NCI-H524 treated with DMSO at 0.1 percent for 48 hours (cell line): ENCODE measurements around the gene H3-3A.
A peak's percentile ranks its signal among the peaks of the same experiment; 100 is the strongest.

Experiments used
- DNase-seq: peaks from one replicate; lab custom pipeline; 2025; lab: John Stamatoyannopoulos, UW

H3-3A gene

DNA sequence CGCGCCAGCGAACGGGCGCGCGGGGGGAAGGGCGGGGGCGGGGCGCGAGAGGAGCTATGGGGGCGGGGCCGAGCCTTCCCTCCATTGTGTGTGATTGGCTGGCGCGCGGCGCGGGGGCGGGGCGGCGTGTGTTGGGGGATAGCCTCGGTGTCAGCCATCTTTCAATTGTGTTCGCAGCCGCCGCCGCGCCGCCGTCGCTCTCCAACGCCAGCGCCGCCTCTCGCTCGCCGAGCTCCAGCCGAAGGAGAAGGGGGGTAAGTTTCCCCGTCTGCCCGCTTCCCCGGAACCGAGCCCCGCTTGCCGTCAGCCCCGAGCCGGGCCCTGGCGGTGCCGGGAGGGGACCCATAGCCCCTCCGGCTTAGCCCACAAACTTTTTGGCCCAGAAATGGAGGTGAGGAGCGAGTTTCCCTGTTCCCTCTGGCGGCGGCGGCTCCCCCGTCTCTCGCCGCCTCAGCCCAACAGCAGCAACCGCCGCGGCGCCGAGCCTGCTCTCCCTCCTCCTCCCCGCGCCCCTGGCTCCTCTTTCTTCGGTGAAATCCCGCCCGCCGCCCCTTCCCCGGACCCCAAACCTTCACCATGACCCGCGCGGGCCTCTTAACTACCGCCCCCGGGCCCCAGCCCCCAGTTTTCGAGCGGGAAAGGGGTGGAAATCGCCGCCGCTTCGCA lies at the start of gene H3-3A:
TSS of gene H3-3A (plus strand) at position 159 of the 666 bp plus-strand sequence. CDS start 1,636 bp downstream, outside the sequence.
- DNase-seq = peak; percentile 73

DNA sequence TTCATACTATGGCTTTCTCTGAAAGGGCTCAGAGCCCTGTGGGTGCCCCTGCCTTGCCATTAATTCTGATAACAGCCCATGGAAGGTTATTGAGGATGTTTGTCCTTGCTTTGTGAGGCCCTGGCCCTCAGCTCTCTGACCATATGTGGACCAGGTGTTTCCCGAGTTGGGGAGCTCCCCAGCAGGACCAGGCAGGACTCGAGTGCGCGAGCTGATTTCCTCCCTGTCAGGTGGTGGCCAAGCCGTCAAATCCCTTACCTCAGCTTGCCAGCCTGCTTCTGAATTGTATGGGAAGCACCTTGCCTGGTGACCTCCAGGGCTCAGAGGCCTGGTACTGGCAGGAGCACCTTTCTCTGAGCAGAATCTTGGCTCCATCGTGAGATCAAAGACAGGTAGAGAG lies 45.4 kb upstream of the H3-3A start:
- no peak for DNase-seq

DNA sequence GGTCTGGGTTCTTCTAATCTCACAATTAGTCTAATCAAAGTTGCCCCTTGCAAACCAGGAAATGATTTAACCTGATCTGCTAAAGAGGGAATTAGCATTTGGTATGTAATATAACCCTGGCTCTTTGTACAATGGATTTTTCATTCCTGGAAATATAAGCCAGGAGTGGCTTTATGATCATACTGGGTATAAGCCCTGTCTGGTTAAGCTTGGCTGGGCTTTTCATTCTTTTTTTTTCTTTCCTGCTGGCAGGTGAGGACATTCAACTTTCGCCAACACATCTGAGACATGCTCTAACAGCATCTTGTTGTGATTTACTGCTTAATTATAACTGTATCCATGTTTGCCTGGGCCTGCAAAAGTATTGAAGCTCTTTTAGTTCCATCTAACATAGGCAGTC lies 42.9 kb upstream of the H3-3A start:
- DNase-seq = peak; percentile 17

DNA sequence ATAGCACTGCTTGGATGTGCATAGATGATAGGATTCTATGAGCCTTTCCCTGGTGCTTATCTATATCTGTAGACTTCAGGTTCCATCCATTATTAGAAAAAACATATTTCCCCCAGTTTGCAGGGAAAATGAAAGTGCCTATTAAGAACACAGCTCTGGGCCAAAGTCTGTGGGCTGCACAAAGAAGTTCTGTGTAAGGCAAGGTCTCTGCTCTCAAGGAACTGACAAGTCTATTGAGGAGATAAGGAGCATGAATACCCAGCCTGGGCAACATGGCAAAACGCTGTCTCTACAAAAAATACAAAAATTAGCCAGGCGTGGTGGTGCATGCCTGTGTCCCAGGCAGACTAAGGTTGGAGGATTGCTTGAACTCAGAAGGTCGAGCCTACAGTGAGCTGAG lies 41.1 kb upstream of the H3-3A start:
- DNase-seq = no peak

DNA sequence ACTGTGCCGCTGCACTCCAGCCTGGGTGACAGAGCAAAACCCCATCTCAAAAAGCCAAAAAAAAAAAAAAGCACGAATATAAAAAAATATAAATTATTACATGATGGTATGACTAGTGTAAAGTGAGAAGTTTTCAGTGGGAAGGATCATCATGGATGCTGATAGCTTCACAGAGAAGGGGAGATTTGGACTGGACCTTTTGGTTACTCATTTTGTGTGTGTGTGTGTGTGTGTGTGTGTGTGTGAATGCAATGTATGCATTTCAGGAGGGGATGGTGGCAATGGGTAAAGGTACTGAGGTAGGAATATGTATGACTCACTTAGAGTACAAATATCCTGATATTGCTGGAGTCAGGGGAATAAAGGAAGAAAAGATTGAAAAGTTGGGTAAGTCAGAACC lies 40.7 kb upstream of the H3-3A start:
- no peak for DNase-seq

DNA sequence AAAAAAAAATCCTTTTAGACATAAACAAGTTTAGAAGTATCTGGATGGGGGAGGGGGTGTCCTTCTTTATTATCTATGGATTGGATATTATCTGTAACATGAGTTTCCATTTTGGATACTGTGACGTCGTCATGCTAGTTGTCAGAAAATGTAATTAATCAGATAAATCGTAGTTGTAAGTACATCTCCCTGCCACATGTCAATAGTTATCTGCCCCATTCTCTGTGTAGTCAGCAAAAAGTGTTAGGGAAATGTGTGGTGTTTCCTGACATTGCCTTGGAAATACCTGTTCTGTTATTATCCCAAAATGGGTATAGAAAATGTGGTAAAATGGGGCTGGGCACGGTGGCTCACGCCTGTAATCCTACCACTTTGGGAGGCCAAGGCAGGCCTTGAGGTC lies 38.8 kb upstream of the H3-3A start:
- DNase-seq = no peak

DNA sequence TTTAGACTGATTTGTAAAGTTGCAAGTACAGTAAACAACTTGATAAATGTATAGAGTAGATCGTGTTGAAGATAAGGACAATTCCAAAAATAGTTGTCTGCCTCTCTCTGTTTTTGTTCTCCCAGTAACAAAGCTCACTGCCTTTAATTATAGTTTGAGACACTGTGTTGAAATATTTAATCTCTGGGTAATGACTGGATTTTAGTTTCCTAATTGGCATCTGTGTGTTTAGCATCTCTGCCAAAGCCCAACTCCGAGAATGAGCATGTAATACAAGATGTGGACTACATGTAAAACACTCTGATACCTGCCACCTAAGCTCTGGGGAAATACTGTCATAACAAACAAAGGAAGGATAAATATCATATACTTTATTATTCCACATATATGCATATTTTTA lies 35.7 kb upstream of the H3-3A start:
- DNase-seq = no peak

DNA sequence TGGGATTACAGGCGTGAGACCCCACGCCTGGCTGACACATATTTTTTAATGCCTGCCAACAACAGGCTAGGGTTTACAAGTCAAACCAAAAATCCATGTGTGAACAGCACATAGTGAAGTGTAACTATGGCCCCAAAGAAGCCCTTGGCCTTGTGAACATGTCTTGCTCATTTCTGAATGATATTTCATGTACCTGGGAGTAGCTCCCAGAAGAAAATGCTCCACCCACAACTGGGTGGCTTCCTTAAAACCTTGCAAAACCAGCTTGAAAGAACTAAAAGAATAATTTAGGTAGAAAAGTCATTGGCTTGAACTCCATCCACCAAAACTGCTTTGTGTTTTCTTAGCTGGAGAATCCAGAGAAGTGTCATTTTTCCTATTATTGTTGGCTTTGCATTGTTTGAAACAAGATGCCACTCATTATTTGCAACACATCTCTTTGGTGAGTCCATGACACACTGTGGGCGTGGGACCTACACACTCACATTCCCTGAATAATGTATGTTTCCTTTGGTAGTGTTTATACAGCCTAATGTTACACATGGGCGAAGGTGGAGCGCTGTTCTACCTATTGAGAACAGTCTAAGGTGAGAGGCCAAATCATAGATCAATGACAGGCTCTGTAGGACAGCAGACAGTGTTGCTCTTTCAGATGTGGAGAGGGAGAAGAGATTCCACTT lies 34.8 kb upstream of the H3-3A start:
- DNase-seq = no peak

DNA sequence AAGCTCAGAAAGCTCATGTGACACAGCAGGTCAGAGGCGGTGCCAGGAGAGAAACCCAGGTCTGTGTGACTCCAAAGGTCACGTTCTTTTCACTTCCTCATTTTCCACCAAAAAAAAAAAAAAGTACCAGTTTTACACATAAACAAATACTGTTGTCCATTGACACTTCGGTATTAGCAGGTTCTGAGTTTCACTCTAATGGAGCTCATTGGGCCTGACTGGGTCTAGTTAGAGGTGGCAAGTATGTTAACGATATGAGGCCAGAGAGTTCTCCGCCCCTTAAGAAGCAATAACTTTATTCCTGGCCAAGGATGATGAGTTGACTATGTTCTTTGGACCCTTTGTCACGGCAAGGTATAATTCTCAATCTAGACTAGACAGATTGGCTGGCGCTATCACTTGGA lies 33.4 kb upstream of the H3-3A start:
- DNase-seq = no peak

DNA sequence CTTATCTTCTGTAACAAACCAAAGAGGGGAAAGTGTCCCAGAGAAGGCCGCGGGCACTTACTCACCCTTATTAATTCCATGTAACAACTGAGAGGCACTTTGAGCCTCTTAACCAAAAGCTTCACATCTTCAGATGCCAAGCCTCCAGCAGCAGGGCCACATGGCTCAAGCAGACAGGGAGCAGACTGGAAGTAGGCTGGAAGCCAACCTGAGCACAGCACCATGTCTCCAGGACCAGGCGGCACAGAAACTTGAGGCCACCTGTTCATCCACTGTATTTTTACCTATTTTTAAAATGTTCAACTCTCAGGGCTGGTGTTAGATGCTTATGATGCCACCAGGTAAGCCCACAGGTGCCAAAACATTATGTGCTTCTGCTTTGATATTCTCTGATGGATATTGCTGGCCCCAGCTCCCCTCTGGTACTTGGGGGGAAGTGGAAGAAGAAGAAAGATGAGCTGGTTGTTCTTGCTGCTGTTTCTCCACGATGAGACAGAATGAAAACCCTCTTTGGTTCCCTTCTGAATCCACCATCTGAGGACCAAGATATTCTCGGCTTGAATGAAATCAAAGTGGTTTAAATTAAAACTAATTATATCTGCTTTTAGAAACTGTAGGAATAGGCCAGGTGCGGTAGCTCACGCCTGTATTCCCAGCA lies 32.8 kb upstream of the H3-3A start:
- DNase-seq = peak; percentile 18

DNA sequence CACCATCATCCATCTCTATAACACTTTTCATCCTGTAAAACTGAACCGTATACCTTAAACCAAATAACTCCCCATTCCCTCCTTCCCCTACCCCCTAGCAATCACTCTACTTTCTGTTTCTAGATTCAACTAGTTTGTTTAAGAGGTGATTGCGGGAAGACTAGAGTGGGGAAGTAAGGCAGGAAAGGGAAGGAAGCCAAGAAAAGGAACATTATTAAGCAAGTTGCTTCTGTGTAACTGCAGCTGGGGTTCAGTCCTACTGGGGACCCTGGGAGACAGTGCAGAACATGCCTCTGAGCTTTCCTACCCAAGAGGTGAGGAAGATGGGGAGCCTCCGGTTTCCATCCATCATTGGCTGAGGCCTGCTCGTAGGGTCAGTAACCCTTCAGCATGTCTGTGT lies 28.9 kb upstream of the H3-3A start:
- no peak for DNase-seq

DNA sequence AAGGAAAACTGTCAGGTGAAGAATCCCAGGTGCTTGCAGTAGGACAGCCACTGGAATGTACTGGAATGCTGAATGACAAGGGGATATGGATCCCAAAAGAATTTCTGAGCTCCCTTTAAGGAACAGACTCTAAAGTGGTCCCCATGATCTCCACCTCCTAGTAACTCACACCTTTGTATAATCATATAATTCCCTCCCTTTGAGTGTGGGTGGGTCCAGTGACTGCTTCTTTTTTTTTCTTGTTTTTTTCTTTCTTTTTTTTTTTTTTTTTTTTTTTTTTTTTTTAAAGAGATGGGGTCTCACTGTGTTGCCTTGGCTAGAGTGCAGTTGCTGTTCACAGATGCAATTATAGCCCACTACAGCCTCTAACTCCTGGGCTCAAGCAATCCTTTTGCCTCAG lies 28.5 kb upstream of the H3-3A start:
- no peak for DNase-seq

DNA sequence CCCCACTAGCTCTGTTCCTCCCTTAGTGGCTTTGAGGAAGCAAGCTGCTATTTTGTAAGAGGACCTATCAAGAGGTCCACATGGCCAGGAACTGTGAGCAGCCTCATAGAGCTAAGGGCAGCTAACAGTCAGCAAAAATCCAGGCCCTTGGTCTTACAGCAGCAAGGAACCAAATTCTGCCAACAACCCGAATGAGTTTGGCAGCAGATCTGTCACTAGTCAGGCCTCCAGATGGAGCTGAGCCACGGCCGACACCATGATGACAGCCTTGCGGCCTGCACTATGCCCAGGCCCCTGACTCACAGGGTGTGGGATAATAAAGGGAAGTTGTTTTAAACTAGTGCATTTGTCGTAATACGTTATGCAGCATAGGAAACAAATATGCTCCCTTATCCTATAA lies 28.0 kb upstream of the H3-3A start:
- no peak for DNase-seq

DNA sequence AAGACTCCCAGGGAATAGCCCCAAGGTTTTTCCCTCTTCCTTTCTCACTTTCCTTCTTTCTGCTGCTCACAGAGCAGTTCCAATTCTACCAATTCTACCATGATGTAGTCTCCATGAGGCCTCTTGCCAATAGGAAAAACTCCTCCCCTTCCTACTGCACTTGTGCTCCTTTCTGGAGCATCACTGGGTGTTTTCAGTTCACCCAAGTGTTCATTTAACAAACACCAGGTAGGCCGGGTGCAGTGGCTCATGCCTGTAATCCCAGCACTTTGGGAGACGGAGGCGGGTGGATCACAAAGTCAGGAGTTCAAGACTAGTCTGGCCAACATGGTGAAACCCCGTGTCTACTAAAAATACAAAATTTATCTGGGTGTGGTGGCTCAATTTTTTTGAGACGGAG lies 26.6 kb upstream of the H3-3A start:
- no peak for DNase-seq

DNA sequence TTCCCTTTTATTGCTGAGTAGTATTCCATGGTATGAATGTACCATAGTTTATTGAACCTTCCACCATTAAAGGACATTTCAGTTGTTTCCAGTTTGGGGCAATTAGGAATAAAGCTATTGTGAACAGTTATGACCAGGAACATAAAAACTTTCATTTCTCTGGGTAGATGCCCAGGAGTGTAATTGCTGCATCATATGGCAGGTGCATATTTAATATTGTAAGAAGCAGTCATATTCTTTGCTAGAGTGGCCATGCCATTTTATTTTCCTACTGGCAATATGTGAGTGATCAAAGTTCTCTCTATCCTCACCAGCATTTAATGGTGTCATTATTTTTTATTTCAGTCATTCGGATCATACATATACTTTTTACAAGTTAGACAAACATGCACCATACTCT lies 23.9 kb upstream of the H3-3A start:
- no peak for DNase-seq

DNA sequence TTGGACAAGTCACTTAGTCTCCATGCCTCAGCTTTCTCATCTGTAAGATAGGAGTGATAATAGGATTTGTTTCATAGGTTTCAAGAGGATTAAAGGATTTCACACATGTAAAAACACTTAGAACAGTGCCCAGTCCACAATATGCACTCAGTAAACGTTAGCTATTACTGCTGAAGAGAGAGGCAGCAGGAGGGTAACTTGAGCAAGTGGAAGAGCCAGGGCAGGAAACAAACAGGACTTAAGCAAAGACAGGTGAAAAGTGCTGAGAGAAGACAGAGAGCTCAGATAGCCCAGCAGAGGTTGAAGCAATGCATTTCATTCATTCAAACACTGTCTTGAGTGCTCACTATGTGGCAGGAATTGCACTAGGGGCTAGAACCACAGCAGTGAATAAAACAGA lies 21.1 kb upstream of the H3-3A start:
- DNase-seq = peak; percentile 30

DNA sequence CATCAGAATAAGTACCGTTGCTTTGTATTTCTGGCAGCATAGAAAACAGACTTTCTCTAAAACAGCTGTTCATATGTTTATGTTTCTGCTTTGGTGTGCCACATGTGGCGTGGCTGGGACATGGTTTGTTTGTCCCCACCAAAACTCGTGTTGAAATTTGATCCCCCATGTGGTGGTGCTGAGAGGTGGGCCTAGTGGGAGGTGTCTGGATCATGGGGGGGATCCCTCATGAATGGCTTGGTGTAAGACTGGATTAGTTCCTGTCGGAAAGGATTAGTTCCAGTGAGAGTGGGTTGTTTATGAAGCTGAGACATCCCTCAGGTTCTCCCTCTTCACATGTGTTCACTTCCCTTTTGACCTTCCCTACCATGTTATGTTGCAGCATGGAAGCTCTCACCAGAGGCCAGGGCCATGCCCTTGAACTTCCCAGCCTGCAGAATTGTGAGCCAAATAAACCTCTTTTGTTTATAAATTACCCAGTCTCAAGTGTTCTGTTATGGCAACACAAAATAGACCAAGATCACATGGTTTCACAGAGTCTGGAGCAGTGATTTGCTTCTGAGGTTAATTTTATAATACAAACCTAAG lies 17.9 kb upstream of the H3-3A start:
- no peak for DNase-seq

DNA sequence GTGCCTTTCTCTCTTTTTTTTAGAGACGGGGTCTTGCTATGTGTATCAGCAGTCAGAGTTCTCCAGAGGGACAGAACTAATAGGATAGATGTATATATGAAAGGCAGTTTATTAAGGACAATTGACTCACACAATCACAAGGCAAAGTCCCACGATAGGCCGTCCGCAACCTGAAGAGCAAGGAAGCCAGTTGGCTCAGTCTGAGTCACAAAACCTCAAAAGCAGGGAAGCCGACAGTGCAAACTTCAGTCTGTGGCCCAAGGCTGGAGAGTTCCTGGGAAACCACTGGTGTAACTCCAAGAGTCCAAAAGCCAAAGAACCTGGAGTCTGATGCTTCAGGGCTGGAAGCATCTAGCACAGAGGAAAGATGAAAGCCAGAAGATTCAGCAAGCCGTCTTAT lies 16.3 kb upstream of the H3-3A start:
- DNase-seq = no peak

DNA sequence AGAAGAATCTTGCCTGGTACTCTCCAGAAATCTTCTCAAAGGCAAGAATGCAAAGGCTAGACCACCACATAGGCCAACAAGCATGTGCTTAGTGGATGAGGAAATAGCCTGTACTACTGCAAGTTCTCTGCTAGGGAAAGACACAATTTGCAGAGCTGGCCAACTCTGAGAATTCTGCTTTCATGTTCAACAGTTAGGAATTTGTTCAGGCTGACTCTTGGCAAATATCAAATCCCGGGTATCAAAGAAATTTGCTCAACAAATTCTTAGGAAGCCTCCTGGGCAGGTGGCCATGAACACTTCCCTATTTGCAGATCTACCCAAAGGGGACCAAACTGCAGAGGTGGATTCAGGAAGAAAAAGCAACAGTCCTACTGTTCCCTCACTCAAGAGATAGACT lies 15.0 kb upstream of the H3-3A start:
- no peak for DNase-seq

DNA sequence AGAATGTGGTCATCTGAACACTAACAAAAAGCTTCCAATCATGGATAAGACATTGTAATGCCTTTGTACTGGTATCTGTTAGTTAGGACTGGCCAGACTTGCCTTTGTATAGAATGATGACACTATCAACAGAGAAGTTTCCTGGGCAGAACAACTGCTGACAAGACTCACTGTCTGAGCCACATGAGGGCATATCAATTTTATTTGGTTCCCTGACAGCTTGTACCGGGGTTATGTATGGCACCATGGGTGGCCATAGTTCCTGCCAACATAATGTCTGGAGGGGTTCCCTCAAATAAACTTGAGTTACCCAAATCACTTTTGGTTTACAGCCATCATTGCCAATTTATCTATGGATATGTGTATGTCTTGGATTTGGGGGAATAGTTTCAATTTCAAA lies 13.6 kb upstream of the H3-3A start:
- no peak for DNase-seq

DNA sequence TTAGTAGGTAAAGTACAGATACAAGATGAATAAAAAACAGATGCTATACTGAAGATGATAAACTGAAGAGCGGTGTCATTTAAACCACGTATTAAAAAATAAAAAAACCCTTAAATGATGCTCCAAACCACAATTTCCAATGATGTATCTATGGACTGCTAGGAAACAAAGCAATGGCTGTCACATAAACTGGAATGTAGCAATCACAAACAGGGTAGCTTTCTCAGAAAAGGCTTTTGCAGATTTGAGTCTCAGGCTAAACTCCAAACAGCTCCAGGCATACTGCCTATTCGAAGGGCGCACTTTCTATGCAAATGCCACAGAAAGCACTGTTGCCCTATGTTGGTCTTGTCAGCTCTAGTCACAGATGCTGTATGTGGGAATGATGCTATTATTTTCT lies 12.4 kb upstream of the H3-3A start:
- DNase-seq = no peak

DNA sequence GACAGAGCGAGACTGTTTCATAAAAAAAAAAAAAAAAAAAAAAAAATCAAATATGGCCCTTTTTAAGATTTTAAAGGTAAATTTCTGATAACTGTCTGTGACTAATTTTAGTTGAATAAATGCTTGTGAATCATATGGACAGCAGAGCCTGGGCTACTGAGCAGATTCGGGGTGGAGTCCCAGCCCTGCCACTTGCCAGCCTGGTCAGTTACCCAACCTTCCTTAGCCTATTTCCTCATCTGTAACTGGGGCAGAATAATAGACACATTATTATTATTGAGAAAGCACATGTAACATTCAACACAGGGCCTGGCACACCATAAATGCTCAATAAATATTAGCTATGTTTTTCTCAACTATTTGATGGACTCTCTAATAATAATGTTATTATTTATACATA lies 11.2 kb upstream of the H3-3A start:
- no peak for DNase-seq

DNA sequence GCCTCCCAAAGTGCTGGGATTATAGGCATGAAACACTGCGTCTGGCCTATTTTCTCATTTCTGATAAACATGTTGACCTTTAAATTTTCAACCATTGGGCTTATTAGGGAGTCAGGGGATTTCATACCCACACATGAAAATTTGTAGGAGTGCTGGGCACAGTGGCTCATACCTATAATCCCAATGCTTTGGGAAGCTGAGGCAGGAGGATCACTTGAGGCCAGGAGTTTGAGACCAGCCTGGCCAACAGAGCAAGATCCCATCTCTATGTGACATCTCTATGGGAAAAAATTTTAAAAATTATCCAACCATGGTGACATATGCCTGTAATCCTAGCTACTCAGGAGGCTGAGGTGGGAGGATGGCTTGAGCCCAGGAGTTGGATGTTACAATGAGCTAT lies 10.5 kb upstream of the H3-3A start:
- DNase-seq = no peak
